ENCODE results near the gene MOCOS. TPM values are rescaled to one million over a fixed set of nuclear protein-coding genes. Genes with fewer than 3 reads are reported as not detected.

MOCOS gene
- total RNA-seq, 4 donors from 2014 or later: 2.6 to 5.7 (median 4.4) TPM

GRCh38 chr18:36287653-36288052 is 100.4 kb downstream of the MOCOS start:
- Histone ChIP-seq H3K27ac (no peak overlapping the region), H3K9me3 (no peaks in the 10 kb centered on the region), H3K36me3 (no peaks in the 10 kb centered on the region), H3K4me1 (no peaks in the 10 kb centered on the region), H3K27me3 (peaks cover 6% of the 10 kb centered on the region), H3K4me3 (no peak overlapping the region)
- intact Hi-C loops (cut with DNase I; ENCODE audit: low total_unique reads) (loop anchor here (10.0 kb wide), 1 partner anchor 893 kb away; no protein-coding TSS in a partner anchor), in situ Hi-C loops (cut with MboI; ENCODE audit: low pct_ligation_motif_present in 1 of 4, low pct_unique_long_range_greater_than_20kb in 1 of 4, low sequenced_read_pairs in 3 of 4) (loop anchor here (5.0 to 25.0 kb wide), 6 partner anchors 193 to 550 kb away; no protein-coding TSS in a partner anchor)
- DNase-seq: no peak
- 60 to 100% methylated on average over 1 to 2 of the region's 2 CpGs for WGBS, 2 donors (ENCODE audit: low coverage in 1 of 2)
- TF ChIP-seq, protein P1, sequence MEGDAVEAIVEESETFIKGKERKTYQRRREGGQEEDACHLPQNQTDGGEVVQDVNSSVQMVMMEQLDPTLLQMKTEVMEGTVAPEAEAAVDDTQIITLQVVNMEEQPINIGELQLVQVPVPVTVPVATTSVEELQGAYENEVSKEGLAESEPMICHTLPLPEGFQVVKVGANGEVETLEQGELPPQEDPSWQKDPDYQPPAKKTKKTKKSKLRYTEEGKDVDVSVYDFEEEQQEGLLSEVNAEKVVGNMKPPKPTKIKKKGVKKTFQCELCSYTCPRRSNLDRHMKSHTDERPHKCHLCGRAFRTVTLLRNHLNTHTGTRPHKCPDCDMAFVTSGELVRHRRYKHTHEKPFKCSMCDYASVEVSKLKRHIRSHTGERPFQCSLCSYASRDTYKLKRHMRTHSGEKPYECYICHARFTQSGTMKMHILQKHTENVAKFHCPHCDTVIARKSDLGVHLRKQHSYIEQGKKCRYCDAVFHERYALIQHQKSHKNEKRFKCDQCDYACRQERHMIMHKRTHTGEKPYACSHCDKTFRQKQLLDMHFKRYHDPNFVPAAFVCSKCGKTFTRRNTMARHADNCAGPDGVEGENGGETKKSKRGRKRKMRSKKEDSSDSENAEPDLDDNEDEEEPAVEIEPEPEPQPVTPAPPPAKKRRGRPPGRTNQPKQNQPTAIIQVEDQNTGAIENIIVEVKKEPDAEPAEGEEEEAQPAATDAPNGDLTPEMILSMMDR (IDR thresholded peaks at IDR 0.05): no peak
- TF ChIP-seq POLR2A (IDR thresholded peaks at IDR 0.05) (no peak), POLR2AphosphoS5 (IDR thresholded peaks at IDR 0.05) (no peak), EP300 (IDR thresholded peaks at IDR 0.05; ENCODE audit: low read depth) (no peak)

GRCh38 chr18:36288689-36289088 is 101.4 kb downstream of the MOCOS start:
- intact Hi-C loops (cut with DNase I; ENCODE audit: low total_unique reads): loop anchor here (10.0 kb wide), 1 partner anchor 894 kb away; no protein-coding TSS in a partner anchor
- H3K27me3 ChIP-seq: peaks cover 6% of the 10 kb centered on the region
- no peak overlapping the region for H3K4me3 ChIP-seq
- no peaks in the 10 kb centered on the region for H3K4me1 ChIP-seq
- H3K36me3 ChIP-seq: no peaks in the 10 kb centered on the region
- TF ChIP-seq POLR2A (IDR thresholded peaks at IDR 0.05): no peak
- no peak for TF ChIP-seq EP300 (IDR thresholded peaks at IDR 0.05; ENCODE audit: low read depth)
- TF ChIP-seq, protein P1 (IDR thresholded peaks at IDR 0.05): no peak
- TF ChIP-seq POLR2AphosphoS5 (IDR thresholded peaks at IDR 0.05): no peak
- no peaks in the 10 kb centered on the region for H3K9me3 ChIP-seq
- DNase-seq: no peak
- in situ Hi-C loops (cut with MboI; ENCODE audit: low pct_ligation_motif_present in 1 of 4, low pct_unique_long_range_greater_than_20kb in 1 of 4, low sequenced_read_pairs in 3 of 4): loop anchor here (5.0 to 25.0 kb wide), 6 partner anchors 194 to 551 kb away; no protein-coding TSS in a partner anchor
- H3K27ac ChIP-seq: no peak overlapping the region

GRCh38 chr18:36294031-36294430 is 106.7 kb downstream of the MOCOS start:
- no peak overlapping the region for H3K27ac ChIP-seq
- TF ChIP-seq, protein P1 (IDR thresholded peaks at IDR 0.05): no peak
- no peak for TF ChIP-seq EP300 (IDR thresholded peaks at IDR 0.05; ENCODE audit: low read depth)
- TF ChIP-seq POLR2A (IDR thresholded peaks at IDR 0.05): no peak
- TF ChIP-seq POLR2AphosphoS5 (IDR thresholded peaks at IDR 0.05): no peak
- peaks cover 44% of the 10 kb centered on the region for H3K27me3 ChIP-seq
- in situ Hi-C loops (cut with MboI; ENCODE audit: low pct_ligation_motif_present in 1 of 4, low pct_unique_long_range_greater_than_20kb in 1 of 4, low sequenced_read_pairs in 3 of 4): loop anchor here in 2 of 4 donors (25.0 kb wide), 3 partner anchors 282 to 557 kb away; no protein-coding TSS in a partner anchor
- WGBS, 2 donors (ENCODE audit: low coverage in 1 of 2): 85 to 100% methylated on average over 1 of the region's 1 CpG
- H3K9me3 ChIP-seq: no peaks in the 10 kb centered on the region
- H3K4me1 ChIP-seq: peaks cover 14 to 25% (median 22%) of the 10 kb centered on the region in 4 donors
- no peak for DNase-seq
- no peaks in the 10 kb centered on the region for H3K36me3 ChIP-seq
- H3K4me3 ChIP-seq: no peak overlapping the region
- intact Hi-C loops (cut with DNase I; ENCODE audit: low total_unique reads): no loop called here

DNA sequence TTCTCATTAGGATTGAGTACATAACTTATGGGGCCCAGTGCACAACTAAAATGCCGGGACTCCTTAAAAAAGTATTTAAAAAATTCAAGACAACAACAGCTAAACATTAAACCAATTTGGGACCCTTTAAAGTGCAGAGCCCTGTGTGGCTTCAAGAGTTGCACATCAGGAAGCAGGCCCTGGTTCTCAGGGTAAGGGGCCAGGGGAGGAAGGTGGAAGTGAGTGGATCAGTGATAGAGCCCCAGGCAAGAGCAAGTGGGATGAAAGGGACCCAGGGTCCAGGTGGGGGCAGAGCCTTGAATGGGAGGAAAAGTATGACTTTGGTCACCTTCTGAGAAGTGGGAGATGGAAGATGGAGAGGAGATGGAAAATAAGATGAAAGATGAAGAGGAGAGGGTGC is 107.9 kb downstream of the MOCOS start:
- TF ChIP-seq EP300 (IDR thresholded peaks at IDR 0.05; ENCODE audit: low read depth) (no peak), POLR2AphosphoS5 (IDR thresholded peaks at IDR 0.05) (no peak), POLR2A (IDR thresholded peaks at IDR 0.05) (no peak)
- TF ChIP-seq, protein P1 (IDR thresholded peaks at IDR 0.05): no peak
- H3K4me1 ChIP-seq: peaks cover 14 to 25% (median 22%) of the 10 kb centered on the region in 4 donors
- H3K27me3 ChIP-seq: peaks cover 56% of the 10 kb centered on the region
- H3K36me3 ChIP-seq: no peaks in the 10 kb centered on the region
- intact Hi-C loops (cut with DNase I; ENCODE audit: low total_unique reads) (no loop called here), in situ Hi-C loops (cut with MboI; ENCODE audit: low pct_ligation_motif_present in 1 of 4, low pct_unique_long_range_greater_than_20kb in 1 of 4, low sequenced_read_pairs in 3 of 4) (loop anchor here in 2 of 4 donors (25.0 kb wide), 3 partner anchors 283 to 558 kb away; no protein-coding TSS in a partner anchor)
- no peaks in the 10 kb centered on the region for H3K9me3 ChIP-seq
- DNase-seq: no peak
- 90 to 93% methylated on average over 1 of the region's 1 CpG for WGBS, 2 donors (ENCODE audit: low coverage in 1 of 2)
- H3K27ac ChIP-seq: no peak overlapping the region
- H3K4me3 ChIP-seq: no peak overlapping the region

Measured in transverse colon (tissue), 4 donors.